ENCODE results near the gene CHCHD4.

DNA sequence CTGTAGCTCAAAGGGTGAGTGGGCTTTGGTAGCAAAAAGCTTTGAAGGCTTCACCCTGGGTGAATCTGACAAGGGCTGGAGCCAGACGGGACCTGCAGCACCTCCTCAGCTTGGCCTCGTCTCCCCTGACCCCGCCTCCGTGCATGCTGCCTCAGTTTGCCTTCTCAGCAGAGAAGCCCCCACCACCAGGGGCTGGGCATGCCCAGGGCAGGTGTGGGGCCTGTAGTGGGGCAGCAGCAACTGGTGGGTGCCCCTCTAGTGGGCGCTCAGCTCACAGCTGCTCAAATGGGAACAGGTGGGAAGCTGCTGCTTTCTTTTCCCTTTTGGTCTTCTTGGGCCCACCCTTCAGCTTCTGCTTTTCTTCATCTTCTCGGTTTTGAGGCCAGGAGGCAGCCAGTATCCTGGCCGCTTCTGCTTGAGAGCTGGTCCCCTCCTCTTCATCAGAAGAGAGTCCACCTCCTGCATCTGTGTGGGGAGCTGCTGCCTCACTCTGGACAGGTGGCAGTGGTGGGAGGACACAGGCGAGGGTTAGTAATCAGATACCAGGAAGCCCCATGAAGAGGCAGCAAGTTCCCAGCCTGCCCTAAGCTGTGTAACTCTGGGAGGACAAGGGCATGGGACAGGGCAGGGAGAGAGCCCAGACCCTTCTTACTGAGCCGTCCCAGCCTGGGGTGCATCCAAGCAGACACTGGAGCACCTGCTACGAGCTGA is 21.2 kb upstream of the CHCHD4 start:
- TF ChIP-seq, protein P1, sequence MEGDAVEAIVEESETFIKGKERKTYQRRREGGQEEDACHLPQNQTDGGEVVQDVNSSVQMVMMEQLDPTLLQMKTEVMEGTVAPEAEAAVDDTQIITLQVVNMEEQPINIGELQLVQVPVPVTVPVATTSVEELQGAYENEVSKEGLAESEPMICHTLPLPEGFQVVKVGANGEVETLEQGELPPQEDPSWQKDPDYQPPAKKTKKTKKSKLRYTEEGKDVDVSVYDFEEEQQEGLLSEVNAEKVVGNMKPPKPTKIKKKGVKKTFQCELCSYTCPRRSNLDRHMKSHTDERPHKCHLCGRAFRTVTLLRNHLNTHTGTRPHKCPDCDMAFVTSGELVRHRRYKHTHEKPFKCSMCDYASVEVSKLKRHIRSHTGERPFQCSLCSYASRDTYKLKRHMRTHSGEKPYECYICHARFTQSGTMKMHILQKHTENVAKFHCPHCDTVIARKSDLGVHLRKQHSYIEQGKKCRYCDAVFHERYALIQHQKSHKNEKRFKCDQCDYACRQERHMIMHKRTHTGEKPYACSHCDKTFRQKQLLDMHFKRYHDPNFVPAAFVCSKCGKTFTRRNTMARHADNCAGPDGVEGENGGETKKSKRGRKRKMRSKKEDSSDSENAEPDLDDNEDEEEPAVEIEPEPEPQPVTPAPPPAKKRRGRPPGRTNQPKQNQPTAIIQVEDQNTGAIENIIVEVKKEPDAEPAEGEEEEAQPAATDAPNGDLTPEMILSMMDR (IDR thresholded peaks at IDR 0.05): no peak
- no peak for TF ChIP-seq POLR2AphosphoS2 (conservative IDR thresholded peaks at IDR 0.05; ENCODE audit: low read length)
- no peak for TF ChIP-seq POLR2A (IDR thresholded peaks at IDR 0.05; ENCODE audit: low read length)
- no peak for TF ChIP-seq KDM5A (IDR thresholded peaks at IDR 0.05)
- no peak for TF ChIP-seq RFX5 (IDR thresholded peaks at IDR 0.05)
- TF ChIP-seq CEBPB (IDR thresholded peaks at IDR 0.05): no peak
- no peak for TF ChIP-seq TP53 (CRISPR knock-in tag; IDR thresholded peaks at IDR 0.05)
- TF ChIP-seq RCOR1 (IDR thresholded peaks at IDR 0.05; ENCODE audit: low read depth, low read length): no peak
- no peak for TF ChIP-seq MAFK (IDR thresholded peaks at IDR 0.05; ENCODE audit: partially characterized antibody)
